Breast epithelium (tissue), 4 donors: ENCODE results near the gene PLD3. TPM values are rescaled to one million over a fixed set of nuclear protein-coding genes. Genes with fewer than 3 reads are reported as not detected.

Experiments used
- DNase-seq, 2 donors: peaks; one replicate each; pipeline ENCODE4 v3.0.0-alpha.2; 2019; ENCODE audit warnings: low spot score in 2 of 2
- H3K27ac ChIP-seq, 2 donors: fragments of 200-600 bp; sonication (generic) in 1 of 2; one replicate each; pipeline ENCODE4 v1.5.1; 2016 to 2019; ENCODE audit warnings: mild to moderate bottlenecking in 1 of 2
- H3K27me3 ChIP-seq, 2 donors: fragments of 200-600 bp; sonication (generic) in 1 of 2; one replicate each; pipeline versions ENCODE4 v1.5.1 to v1.6.0; 2017 to 2019; ENCODE audit warnings: control low read depth in 1 of 2, mild to moderate bottlenecking in 1 of 2
- H3K36me3 ChIP-seq: fragments of 200-600 bp; one replicate; pipeline ENCODE4 v1.5.1; 2019
- H3K4me1 ChIP-seq, 2 donors: fragments of 200-600 bp; sonication (generic); one replicate each; pipeline ENCODE4 v1.5.1; 2016 to 2019; ENCODE audit warnings: control low read depth in 1 of 2
- H3K4me3 ChIP-seq, 3 donors: fragments of 200-600 bp; sonication (generic); 1 replicate in 2 of 3; 2 replicates in 1 of 3; pipeline ENCODE4 v1.5.1; 2016 to 2019; ENCODE audit warnings: mild to moderate bottlenecking in 3 of 3, moderate library complexity in 2 of 3
- H3K9me3 ChIP-seq, 2 donors: fragments of 200-600 bp; sonication (generic) in 1 of 2; one replicate each; pipeline ENCODE4 v1.5.1; 2016 to 2019; ENCODE audit warnings: control low read depth in 1 of 2
- CTCF ChIP-seq, 3 donors: fragments of 450-650 bp; IDR thresholded peaks; one replicate each; pipeline ENCODE4 v1.5.1; 2016 to 2017; ENCODE audit warnings: antibody characterized with exemption in 3 of 3, mild to moderate bottlenecking in 3 of 3, moderate library complexity in 3 of 3
- POLR2A ChIP-seq: fragments of 450-650 bp; IDR thresholded peaks from one replicate; pipeline ENCODE4 v1.6.1; 2016; ENCODE audit warnings: antibody characterized with exemption, mild to moderate bottlenecking, moderate library complexity
- POLR2AphosphoS5 ChIP-seq, 3 donors: sonication (generic); formaldehyde crosslinking; IDR thresholded peaks; one replicate each; pipeline ENCODE4 v1.6.1; 2017; ENCODE audit warnings: antibody characterized with exemption in 3 of 3
- intact Hi-C: fragments of 100-400 bp; cut with DNase I; formaldehyde crosslinking; loops from one replicate; pipeline ENCODE4 v1.15.1; 2023; ENCODE audit warnings: low total_unique reads
- total RNA-seq, 3 donors: library from RNA; depleted of rRNA; stranded (reverse); fragments of >200 nt; gene quantifications; one replicate each; pipeline ENCODE4 v1.1.0, GENCODE V29; 2016

Gene PLD3
- total RNA-seq, 3 donors from 2014 or later: 165 to 473 (median 221) TPM

- H3K4me3 ChIP-seq: no peak overlapping the region
- no peak for TF ChIP-seq POLR2AphosphoS5 (IDR thresholded peaks at IDR 0.05)
- no peak for TF ChIP-seq POLR2A
- no peak for TF ChIP-seq CTCF (IDR thresholded peaks at IDR 0.05)
- DNase-seq: no peak
- intact Hi-C loops: no loop called here
- no peaks in the 10 kb centered on the region for H3K4me1 ChIP-seq
- no peaks in the 10 kb centered on the region for H3K27me3 ChIP-seq
- H3K27ac ChIP-seq: no peak overlapping the region
- H3K9me3 ChIP-seq: no peaks in the 10 kb centered on the region
- no peaks in the 10 kb centered on the region for H3K36me3 ChIP-seq
Measured at GRCh38 chr19:40356681-40357595, 8.4 kb downstream of the PLD3 start.

- H3K27ac ChIP-seq: no peak overlapping the region
- TF ChIP-seq CTCF (IDR thresholded peaks at IDR 0.05) (no peak), POLR2AphosphoS5 (IDR thresholded peaks at IDR 0.05) (no peak), POLR2A (no peak)
- no peaks in the 10 kb centered on the region for H3K4me1 ChIP-seq
- intact Hi-C loops: no loop called here
- no peaks in the 10 kb centered on the region for H3K36me3 ChIP-seq
- H3K4me3 ChIP-seq: no peak overlapping the region
- H3K9me3 ChIP-seq: no peaks in the 10 kb centered on the region
- H3K27me3 ChIP-seq: no peaks in the 10 kb centered on the region
- no peak for DNase-seq
Measured at GRCh38 chr19:40357640-40358039, 9.1 kb downstream of the PLD3 start.

- no peak for DNase-seq
- no peak overlapping the region for H3K27ac ChIP-seq
- no peaks in the 10 kb centered on the region for H3K27me3 ChIP-seq
- no peak overlapping the region for H3K4me3 ChIP-seq
- H3K9me3 ChIP-seq: no peaks in the 10 kb centered on the region
- no peak for TF ChIP-seq POLR2AphosphoS5 (IDR thresholded peaks at IDR 0.05)
- no peak for TF ChIP-seq POLR2A
- TF ChIP-seq CTCF (IDR thresholded peaks at IDR 0.05): no peak
- intact Hi-C loops: no loop called here
- no peaks in the 10 kb centered on the region for H3K36me3 ChIP-seq
- H3K4me1 ChIP-seq: no peaks in the 10 kb centered on the region
Measured at GRCh38 chr19:40358773-40359172, 10.3 kb downstream of the PLD3 start.

GRCh38 chr19:40360020-40360707 is 11.7 kb downstream of the PLD3 start:
- no peak overlapping the region for H3K4me3 ChIP-seq
- no peaks in the 10 kb centered on the region for H3K27me3 ChIP-seq
- H3K4me1 ChIP-seq: no peaks in the 10 kb centered on the region
- H3K36me3 ChIP-seq: no peaks in the 10 kb centered on the region
- TF ChIP-seq CTCF (IDR thresholded peaks at IDR 0.05) (no peak), POLR2A (no peak), POLR2AphosphoS5 (IDR thresholded peaks at IDR 0.05) (no peak)
- intact Hi-C loops: no loop called here
- no peak overlapping the region for H3K27ac ChIP-seq
- H3K9me3 ChIP-seq: no peaks in the 10 kb centered on the region
- no peak for DNase-seq

- Histone ChIP-seq H3K4me1 (no peaks in the 10 kb centered on the region), H3K27me3 (no peaks in the 10 kb centered on the region), H3K4me3 (no peak overlapping the region), H3K36me3 (no peaks in the 10 kb centered on the region), H3K27ac (peak overlapping the region in 1 of 2 donors; percentile 25), H3K9me3 (no peaks in the 10 kb centered on the region)
- no peak for TF ChIP-seq CTCF (IDR thresholded peaks at IDR 0.05)
- DNase-seq: no peak
- intact Hi-C loops: no loop called here
Measured at GRCh38 chr19:40360708-40361241, 12.3 kb downstream of the PLD3 start.
